Esophagus squamous epithelium (tissue), 5 donors: ENCODE results near the gene CYB561. TPM values are rescaled to one million over a fixed set of nuclear protein-coding genes. Genes with fewer than 3 reads are reported as not detected.
A peak's percentile ranks its signal among the peaks of the same experiment; 100 is the strongest.

Source experiments
- DNase-seq: peaks from one replicate; lab custom pipeline; 2025; lab: John Stamatoyannopoulos, UW
- H3K27ac ChIP-seq, 4 donors: fragments of 200-600 bp; sonication (generic); one replicate each; pipeline ENCODE4 v1.5.1; 2016 to 2019; ENCODE audit warnings: mild to moderate bottlenecking in 1 of 4
- H3K27me3 ChIP-seq, 4 donors: fragments of 200-600 bp; sonication (generic); 1 replicate in 3 of 4; 2 replicates in 1 of 4; pipeline versions ENCODE4 v1.5.1 to v1.6.0; 2017 to 2021; ENCODE audit warnings: antibody characterized with exemption in 1 of 4
- H3K36me3 ChIP-seq, 3 donors: fragments of 200-600 bp; sonication (generic); one replicate each; pipeline ENCODE4 v1.5.1; 2016 to 2019
- H3K4me1 ChIP-seq, 3 donors: fragments of 200-600 bp; sonication (generic); one replicate each; pipeline ENCODE4 v1.5.1; 2017 to 2019
- H3K4me3 ChIP-seq, 4 donors: fragments of 200-600 bp; sonication (generic); 1 replicate in 3 of 4; 2 replicates in 1 of 4; pipeline ENCODE4 v1.5.1; 2016 to 2019; ENCODE audit warnings: mild to moderate bottlenecking in 2 of 4, moderate library complexity in 1 of 4
- H3K9me3 ChIP-seq, 3 donors: fragments of 200-600 bp; sonication (generic); one replicate each; pipeline ENCODE4 v1.5.1; 2016 to 2019
- POLR2A ChIP-seq, 4 donors: fragments of 450-650 bp; IDR thresholded peaks; one replicate each; pipeline ENCODE4 v1.6.1; 2017; ENCODE audit warnings: antibody characterized with exemption in 4 of 4, mild to moderate bottlenecking in 4 of 4, moderate library complexity in 3 of 4
- WGBS, 2 donors: methylation state at CpG; one replicate each; pipeline ENCODE4 v1.1.5; 2018; 5-methylcytosine and 5-hydroxymethylcytosine counted together
- intact Hi-C: fragments of 100-400 bp; cut with DNase I; formaldehyde crosslinking; loops from one replicate; pipeline ENCODE4 v1.15.0; 2022
- total RNA-seq, 4 donors: library from RNA; depleted of rRNA; stranded (reverse); fragments of >200 nt; gene quantifications; one replicate each; pipeline ENCODE4 v1.1.0, GENCODE V29; 2016
- TF ChIP-seq, protein P1 (sequence below), 6 experiments: fragments of 450-650 bp in 4 of 6; fragments of 200-600 bp in 2 of 6; sonication (generic) in 2 of 6; IDR thresholded peaks; one replicate each; pipeline ENCODE4 v1.5.1; 2016 to 2019; ENCODE audit warnings: antibody characterized with exemption in 6 of 6, mild to moderate bottlenecking in 4 of 6, moderate library complexity in 4 of 6
- donor health status: DM: yes; HTN: yes; CAD: no.

Gene CYB561
- total RNA-seq, 4 donors from 2014 or later, result 32.4 to 95.6 (median 42.4) TPM

DNA sequence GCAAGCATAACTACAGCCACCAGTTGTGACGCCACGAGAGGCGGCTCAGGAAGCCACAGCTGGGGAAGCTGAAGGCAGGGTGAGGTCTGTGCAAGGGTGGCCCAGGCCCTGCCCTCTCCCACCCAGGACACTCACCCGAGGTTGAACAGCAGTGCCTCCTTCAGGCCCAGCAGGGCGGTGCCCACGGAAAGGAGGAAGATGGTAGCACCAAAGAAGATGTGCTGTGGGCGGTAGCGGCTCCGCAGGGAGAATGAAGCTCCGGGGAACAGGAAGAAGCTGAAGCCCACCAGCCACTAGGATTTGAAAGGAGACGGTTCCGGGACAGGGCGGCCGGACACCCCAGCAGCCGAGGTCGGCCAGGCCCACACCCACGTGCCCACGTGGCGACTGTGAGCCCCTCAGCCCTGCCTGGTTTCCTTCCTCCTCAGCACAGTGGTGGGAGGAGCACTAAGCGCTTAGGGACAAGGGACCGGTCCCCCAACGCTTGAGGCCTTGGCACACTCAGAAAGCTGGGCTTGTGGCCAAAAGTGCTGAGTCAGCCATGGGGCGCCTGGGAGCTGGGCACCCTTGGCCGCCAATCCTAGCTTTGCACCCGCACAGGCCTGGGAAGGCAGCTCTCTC lies 11.0 kb downstream of the CYB561 start:
- DNase-seq, result no peak
- intact Hi-C loops, result loop anchor here (5.0 kb wide), 1 partner anchor 177 kb away; no protein-coding TSS in a partner anchor
- TF ChIP-seq, protein P1, sequence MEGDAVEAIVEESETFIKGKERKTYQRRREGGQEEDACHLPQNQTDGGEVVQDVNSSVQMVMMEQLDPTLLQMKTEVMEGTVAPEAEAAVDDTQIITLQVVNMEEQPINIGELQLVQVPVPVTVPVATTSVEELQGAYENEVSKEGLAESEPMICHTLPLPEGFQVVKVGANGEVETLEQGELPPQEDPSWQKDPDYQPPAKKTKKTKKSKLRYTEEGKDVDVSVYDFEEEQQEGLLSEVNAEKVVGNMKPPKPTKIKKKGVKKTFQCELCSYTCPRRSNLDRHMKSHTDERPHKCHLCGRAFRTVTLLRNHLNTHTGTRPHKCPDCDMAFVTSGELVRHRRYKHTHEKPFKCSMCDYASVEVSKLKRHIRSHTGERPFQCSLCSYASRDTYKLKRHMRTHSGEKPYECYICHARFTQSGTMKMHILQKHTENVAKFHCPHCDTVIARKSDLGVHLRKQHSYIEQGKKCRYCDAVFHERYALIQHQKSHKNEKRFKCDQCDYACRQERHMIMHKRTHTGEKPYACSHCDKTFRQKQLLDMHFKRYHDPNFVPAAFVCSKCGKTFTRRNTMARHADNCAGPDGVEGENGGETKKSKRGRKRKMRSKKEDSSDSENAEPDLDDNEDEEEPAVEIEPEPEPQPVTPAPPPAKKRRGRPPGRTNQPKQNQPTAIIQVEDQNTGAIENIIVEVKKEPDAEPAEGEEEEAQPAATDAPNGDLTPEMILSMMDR (IDR thresholded peaks at IDR 0.05), result peak in 1 of 6 experiments; percentile 22
- TF ChIP-seq POLR2A (IDR thresholded peaks at IDR 0.05), result no peak
- Histone ChIP-seq H3K4me1 (peaks cover 25 to 82% (median 61%) of the 10 kb centered on the region in 3 donors), H3K36me3 (peaks cover 0 to 40% (median 0%) of the 10 kb centered on the region in 3 donors), H3K27ac (peak overlapping the region; percentile 51 to 81 (median 69)), H3K27me3 (no peaks in the 10 kb centered on the region), H3K4me3 (no peak overlapping the region), H3K9me3 (no peaks in the 10 kb centered on the region)
- WGBS, 2 donors, result 44 to 56% methylated on average over 16 of the region's 25 CpGs

DNA sequence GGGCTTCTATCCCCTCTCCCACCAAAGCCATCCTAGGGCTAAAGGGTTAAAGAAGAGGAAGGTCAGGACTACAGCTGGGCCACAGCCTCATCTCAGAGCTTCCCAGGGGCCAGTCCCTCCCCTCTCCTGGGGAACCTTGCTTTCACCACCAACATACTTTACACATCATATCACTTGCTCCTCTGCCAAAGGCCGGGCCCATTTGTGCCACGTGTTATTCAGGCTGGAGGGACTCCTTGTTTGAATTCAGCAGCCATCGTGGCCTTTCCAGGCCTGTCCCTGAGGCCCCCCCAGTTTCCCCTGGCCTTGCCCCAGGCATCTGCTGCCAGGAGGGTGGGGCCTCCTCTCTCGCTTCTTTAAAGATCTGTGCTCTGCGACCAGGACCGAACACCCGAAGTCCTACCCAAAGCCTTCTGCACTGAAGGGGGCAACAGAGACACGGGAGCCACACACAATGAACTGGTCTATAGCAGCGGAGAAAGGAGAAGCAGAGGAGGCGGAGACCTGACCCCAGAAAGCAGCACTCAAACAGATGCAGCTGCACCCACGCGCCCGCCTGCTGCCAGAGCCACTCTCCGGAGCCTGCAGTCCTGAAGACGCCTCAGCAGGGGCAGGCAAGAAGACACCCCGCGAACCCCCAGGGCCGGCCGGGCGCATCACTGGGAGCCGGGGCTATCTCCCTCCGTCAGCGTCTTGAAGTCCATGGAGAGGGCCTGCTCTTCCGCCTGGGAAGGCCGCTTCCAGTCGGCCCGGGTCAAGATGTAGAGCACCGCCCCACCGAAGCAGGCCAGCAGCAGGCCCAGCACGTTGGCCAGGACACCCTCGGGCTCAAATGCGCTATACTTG lies 12.1 kb downstream of the CYB561 start:
- H3K4me1 ChIP-seq, result peaks cover 20 to 72% (median 54%) of the 10 kb centered on the region in 3 donors
- peaks cover 0 to 40% (median 0%) of the 10 kb centered on the region in 3 donors for H3K36me3 ChIP-seq
- H3K27ac ChIP-seq, result peak overlapping the region; percentile 51 to 81 (median 69)
- TF ChIP-seq, protein P1 (IDR thresholded peaks at IDR 0.05), result no peak
- TF ChIP-seq POLR2A (IDR thresholded peaks at IDR 0.05), result no peak
- no peak overlapping the region for H3K4me3 ChIP-seq
- intact Hi-C loops, result loop anchor here (5.0 kb wide), 1 partner anchor 178 kb away; no protein-coding TSS in a partner anchor
- DNase-seq, result no peak
- H3K9me3 ChIP-seq, result no peaks in the 10 kb centered on the region
- no peaks in the 10 kb centered on the region for H3K27me3 ChIP-seq
- 13 to 43% methylated on average over 3 to 5 of the region's 32 CpGs for WGBS, 2 donors

DNA sequence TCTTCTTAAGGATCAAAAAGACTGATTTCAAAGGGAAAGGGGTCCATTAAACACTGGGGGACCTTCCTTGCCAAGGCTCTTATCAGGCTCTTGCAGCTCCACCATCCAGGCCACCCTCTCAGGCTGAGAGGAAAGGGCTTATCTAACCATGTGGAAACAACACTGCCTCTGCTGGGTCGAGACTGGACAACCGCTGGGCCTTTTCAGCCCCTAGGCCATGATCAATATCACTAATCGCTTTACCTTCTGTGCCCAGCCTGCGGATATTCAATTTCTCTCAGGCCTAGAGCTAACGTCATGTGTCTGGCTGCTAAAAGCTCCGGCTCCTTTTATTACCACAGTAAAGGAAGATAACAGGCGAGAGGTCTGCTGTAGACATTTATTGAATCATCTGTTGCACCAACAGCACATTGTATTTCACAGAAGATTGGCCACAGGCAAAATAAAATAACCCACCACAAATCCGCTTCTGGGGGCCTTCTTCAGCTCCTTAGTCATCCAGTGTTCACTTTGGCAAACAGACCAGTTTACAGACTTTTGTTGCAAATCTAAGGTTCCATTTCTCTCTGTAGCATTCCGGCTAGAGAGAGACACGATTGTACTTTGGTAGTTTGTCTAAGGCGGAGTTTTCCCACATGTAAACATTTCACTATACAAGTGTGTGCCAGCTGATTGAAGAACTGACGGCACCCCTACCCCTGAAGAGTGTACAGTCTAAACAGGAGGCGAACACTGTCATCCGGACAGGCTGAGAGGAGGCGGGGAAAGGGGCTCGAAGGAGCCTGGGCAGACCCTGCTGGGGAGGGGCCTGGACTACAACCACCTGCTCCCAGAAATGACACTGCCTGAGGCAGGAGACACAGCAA lies 13.9 kb downstream of the CYB561 start:
- 60 to 82% methylated on average over 11 to 16 of the region's 16 CpGs for WGBS, 2 donors
- no peak for DNase-seq
- TF ChIP-seq, protein P1 (IDR thresholded peaks at IDR 0.05), result no peak
- no peak for TF ChIP-seq POLR2A (IDR thresholded peaks at IDR 0.05)

DNA sequence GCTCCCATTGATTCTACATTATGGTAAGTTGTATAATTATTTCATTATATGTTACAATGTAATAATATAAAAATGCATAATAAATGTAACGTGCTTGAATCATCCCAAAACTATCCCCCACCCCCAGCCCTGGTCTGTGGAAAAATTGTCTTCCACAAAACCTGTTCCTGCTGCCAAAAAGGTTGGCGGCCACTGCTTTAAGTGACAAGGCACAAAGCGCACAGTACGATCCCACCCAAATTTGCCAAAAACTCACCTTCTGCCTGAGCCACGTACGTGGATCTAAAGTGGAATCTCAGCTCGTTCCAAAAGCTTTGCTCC lies 14.5 kb downstream of the CYB561 start:
- no peaks in the 10 kb centered on the region for H3K9me3 ChIP-seq
- H3K36me3 ChIP-seq, result peaks cover 0 to 36% (median 0%) of the 10 kb centered on the region in 3 donors
- H3K27me3 ChIP-seq, result no peaks in the 10 kb centered on the region
- no peak overlapping the region for H3K4me3 ChIP-seq
- no peak for DNase-seq
- H3K27ac ChIP-seq, result peak overlapping the region in 1 of 4 donors; percentile 79
- H3K4me1 ChIP-seq, result peaks cover 17 to 48% (median 35%) of the 10 kb centered on the region in 3 donors
- intact Hi-C loops, result loop anchor here (5.0 kb wide), 1 partner anchor 181 kb away; no protein-coding TSS in a partner anchor
- no peak for TF ChIP-seq POLR2A (IDR thresholded peaks at IDR 0.05)
- TF ChIP-seq, protein P1 (IDR thresholded peaks at IDR 0.05), result no peak
- WGBS, 2 donors, result 91 to 93% methylated on average over 7 of the region's 7 CpGs

More for the DNA sequence above, 13.9 kb downstream of the CYB561 start:
- H3K4me3 ChIP-seq, result no peak overlapping the region
- intact Hi-C loops, result loop anchor here (5.0 kb wide), 1 partner anchor 180 kb away; no protein-coding TSS in a partner anchor
- H3K9me3 ChIP-seq, result no peaks in the 10 kb centered on the region
- H3K27me3 ChIP-seq, result no peaks in the 10 kb centered on the region
- peaks cover 18 to 54% (median 40%) of the 10 kb centered on the region in 3 donors for H3K4me1 ChIP-seq
- peak overlapping the region in 3 of 4 donors; percentile 59 to 81 (median 79) for H3K27ac ChIP-seq
- H3K36me3 ChIP-seq, result peaks cover 0 to 40% (median 0%) of the 10 kb centered on the region in 3 donors
